GM18505 (cell line): ENCODE measurements around the gene DUSP8.

ENCODE experiments used
- ATAC-seq: cut with Tn5 transposase; IDR thresholded peaks from one replicate; pipeline ENCODE4 v1.9.1; 2021; ENCODE audit not compliant: unreplicated experiment
- POLR2A ChIP-seq: IDR thresholded peaks from 4 replicates; pipeline ENCODE4 v1.6.1; 2011; ENCODE audit warnings: borderline replicate concordance; ENCODE audit not compliant: insufficient read depth, insufficient read length; ENCODE audit errors: extremely low read depth

The DUSP8 gene

GRCh38 chr11:1565173-1565903, 6.7 kb downstream of the DUSP8 start:
- no peak for ATAC-seq
- no peak for TF ChIP-seq POLR2A

- TF ChIP-seq POLR2A: no peak
- no peak for ATAC-seq
These were observed 7.4 kb downstream of the DUSP8 start for GRCh38 chr11:1564535-1565172.

- ATAC-seq: no peak
- TF ChIP-seq POLR2A: no peak
These were observed 8.2 kb downstream of the DUSP8 start for GRCh38 chr11:1563697-1564534.

- no peak for TF ChIP-seq POLR2A
- ATAC-seq: no peak
These were observed 8.9 kb downstream of the DUSP8 start for GRCh38 chr11:1563149-1563638.

GRCh38 chr11:1562469-1563148, 9.5 kb downstream of the DUSP8 start:
- ATAC-seq: no peak
- no peak for TF ChIP-seq POLR2A

- ATAC-seq: no peak
- no peak for TF ChIP-seq POLR2A
These were observed 10.1 kb downstream of the DUSP8 start for GRCh38 chr11:1561955-1562354.

GRCh38 chr11:1561266-1561665, 10.8 kb downstream of the DUSP8 start:
- TF ChIP-seq POLR2A: no peak
- ATAC-seq: no peak

GRCh38 chr11:1560649-1561251, 11.3 kb downstream of the DUSP8 start:
- ATAC-seq: no peak
- no peak for TF ChIP-seq POLR2A

- no peak for ATAC-seq
- no peak for TF ChIP-seq POLR2A
These were observed 11.9 kb downstream of the DUSP8 start for GRCh38 chr11:1560002-1560648.

GRCh38 chr11:1559111-1559951, 12.7 kb downstream of the DUSP8 start:
- no peak for ATAC-seq
- TF ChIP-seq POLR2A: no peak

- TF ChIP-seq POLR2A: no peak
- no peak for ATAC-seq
These were observed 13.3 kb downstream of the DUSP8 start for GRCh38 chr11:1558775-1559110.
